OCI-LY7 (cell line): ENCODE data around the gene FAM72A.
"Not testable (repeated sequence)": the region's sequence is repeated elsewhere in the genome, so short reads cannot be mapped to it uniquely, and the experiment has no call there.

ENCODE experiments used
- EZH2phosphoT487 ChIP-seq: fragments of 200-600 bp; sonication (generic); IDR thresholded peaks from 2 replicates; pipeline ENCODE4 v1.6.1; 2018; ENCODE audit warnings: low read depth, borderline replicate concordance, mild to moderate bottlenecking, mixed run types, antibody characterized with exemption, low read length, moderate library complexity, mixed read lengths
- TF ChIP-seq, protein P1 (sequence below): fragments of 200-600 bp; sonication (generic); conservative IDR thresholded peaks from 2 replicates; pipeline ENCODE4 v1.5.1; 2014; ENCODE audit warnings: mild to moderate bottlenecking, antibody characterized with exemption, low read length, moderate library complexity, mixed read lengths

DNA sequence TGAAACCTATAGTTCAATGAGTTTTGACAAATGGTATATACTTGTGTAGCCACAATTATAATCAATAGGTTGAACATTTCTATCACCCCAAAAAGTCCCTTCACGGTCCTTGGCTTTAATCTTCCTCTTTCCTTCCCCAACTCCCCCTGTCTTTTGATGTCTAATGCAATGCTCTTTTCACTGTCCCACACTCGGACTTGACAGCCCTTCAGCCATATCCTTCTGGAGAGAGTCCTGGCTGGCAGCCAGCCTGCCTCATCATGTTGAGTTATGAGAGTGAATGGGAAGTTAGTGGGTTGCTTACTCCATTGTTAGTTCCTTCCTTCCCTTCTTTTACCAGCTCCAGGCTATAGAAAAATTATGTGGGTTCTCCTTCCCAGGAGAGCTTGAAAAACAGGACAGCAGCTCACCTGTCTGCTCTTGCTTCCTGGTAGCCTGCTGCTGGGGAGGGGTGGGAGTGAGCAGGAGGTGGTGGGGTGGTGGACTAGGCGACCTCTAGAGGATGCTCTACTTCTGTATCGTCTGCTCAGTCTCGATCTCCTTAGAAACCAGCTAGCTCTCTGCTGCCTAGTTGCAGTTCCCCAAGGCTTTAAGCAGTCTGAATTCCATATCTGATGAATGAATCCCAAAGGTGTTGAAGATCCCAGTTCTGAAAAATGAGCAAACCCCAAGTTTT, 30.5 kb upstream of the FAM72A start:
- TF ChIP-seq, protein P1, sequence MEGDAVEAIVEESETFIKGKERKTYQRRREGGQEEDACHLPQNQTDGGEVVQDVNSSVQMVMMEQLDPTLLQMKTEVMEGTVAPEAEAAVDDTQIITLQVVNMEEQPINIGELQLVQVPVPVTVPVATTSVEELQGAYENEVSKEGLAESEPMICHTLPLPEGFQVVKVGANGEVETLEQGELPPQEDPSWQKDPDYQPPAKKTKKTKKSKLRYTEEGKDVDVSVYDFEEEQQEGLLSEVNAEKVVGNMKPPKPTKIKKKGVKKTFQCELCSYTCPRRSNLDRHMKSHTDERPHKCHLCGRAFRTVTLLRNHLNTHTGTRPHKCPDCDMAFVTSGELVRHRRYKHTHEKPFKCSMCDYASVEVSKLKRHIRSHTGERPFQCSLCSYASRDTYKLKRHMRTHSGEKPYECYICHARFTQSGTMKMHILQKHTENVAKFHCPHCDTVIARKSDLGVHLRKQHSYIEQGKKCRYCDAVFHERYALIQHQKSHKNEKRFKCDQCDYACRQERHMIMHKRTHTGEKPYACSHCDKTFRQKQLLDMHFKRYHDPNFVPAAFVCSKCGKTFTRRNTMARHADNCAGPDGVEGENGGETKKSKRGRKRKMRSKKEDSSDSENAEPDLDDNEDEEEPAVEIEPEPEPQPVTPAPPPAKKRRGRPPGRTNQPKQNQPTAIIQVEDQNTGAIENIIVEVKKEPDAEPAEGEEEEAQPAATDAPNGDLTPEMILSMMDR, result not testable (repeated sequence)
- TF ChIP-seq EZH2phosphoT487, result not testable (repeated sequence)
